Measurements from ENCODE around the gene FLNC. TPM values are rescaled to one million over a fixed set of nuclear protein-coding genes. Genes with fewer than 3 reads are reported as not detected.
A peak's percentile ranks its signal among the peaks of the same experiment; 100 is the strongest.

Gene FLNC
- total and polyA plus RNA-seq, 9 of the 15 experiments (the other 6 are each of a cell fraction or from before 2014, with no cell fraction given), result 0.90 to 155 (median 28.8) TPM

DNA sequence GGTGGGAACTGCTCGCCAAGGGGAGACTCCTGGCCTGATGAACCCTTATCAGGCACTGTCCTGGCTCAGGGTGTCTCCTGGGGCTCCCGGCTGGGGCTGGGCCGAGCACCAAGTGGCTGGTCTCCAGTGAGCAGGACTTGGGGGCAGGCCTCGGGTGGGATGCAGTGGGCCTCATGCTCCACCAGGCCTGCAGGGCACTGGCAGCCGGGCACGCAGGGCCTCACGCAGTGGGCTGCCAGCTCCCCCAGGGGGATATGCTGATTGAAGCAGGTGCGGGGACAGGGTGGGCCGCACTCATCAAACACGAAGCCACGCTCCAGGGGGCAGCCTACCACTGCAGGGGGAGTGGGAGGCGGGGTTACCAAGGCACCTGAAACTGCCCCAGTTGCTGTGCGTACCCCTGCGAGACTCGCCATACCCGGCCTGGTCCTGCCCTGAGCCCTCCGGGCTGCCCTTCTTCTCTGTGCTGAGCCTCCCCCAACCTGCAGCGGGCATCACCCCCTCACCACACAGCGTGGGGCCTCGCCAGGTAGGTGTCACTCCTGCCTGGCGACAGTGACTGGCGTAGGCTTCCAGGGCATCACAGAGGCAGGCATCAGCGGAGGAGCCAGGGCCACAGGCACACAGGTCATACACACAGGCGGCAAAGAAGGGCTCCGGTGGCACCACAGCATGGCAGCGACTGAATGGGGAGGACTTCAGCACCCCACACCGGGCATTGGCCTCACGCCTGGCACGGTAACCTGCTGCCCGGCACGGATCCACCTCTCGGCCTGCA lies 47.0 kb downstream of the FLNC start:
- Histone ChIP-seq H2AFZ (ENCODE audit: low read depth, low read length) (no peak overlapping the region), H3K9me3 (replicated peaks; ENCODE audit: control insufficient read depth, insufficient read depth, low read depth, low read length) (no peaks in the 10 kb centered on the region), H4K20me1 (replicated peaks; ENCODE audit: control insufficient read depth, insufficient read depth, low read length) (no peaks in the 10 kb centered on the region; the same call in 1 of the 2 replicates), H3K79me2 (ENCODE audit: control insufficient read depth, insufficient read depth, low read length) (no peaks in the 10 kb centered on the region), H3K27ac (ENCODE audit: extremely low read depth, low read depth, low read length) (no peak overlapping the region), H3K27me3 (ENCODE audit: control insufficient read depth in 2 of 2, insufficient read depth in 2 of 2, low read length in 2 of 2) (no peaks in the 10 kb centered on the region), H3K4me3 (no peak overlapping the region), H3K9me1 (ENCODE audit: control insufficient read depth, insufficient read depth, low read length) (no peaks in the 10 kb centered on the region), H3K4me2 (ENCODE audit: insufficient read depth, low read length) (no peak overlapping the region), H3K9ac (ENCODE audit: insufficient read depth in 1 of 2, low read depth in 2 of 2, low read length in 2 of 2) (peak overlapping the region in 1 of 2 experiments; percentile 65; a peak in 2 of 4 replicates), H3K36me3 (ENCODE audit: control insufficient read depth, insufficient read depth, low read length) (no peaks in the 10 kb centered on the region), H3K4me1 (replicated peaks in 1 of 2; ENCODE audit: control insufficient read depth in 2 of 2, insufficient read depth in 2 of 2, low read length in 2 of 2) (peaks cover 0 to 54% of the 10 kb centered on the region in 2 experiments; a peak in 3 of 5 replicates)
- TF ChIP-seq CBFA2T3 (IDR thresholded peaks at IDR 0.05) (no peak), PCBP1 (IDR thresholded peaks at IDR 0.05; ENCODE audit: low read depth, low read length, poor library complexity, severe bottlenecking) (peak; percentile 29)
- FAIRE-seq (no peak), ATAC-seq (no peak), DNase-seq (ENCODE audit: extremely low read depth in 1 of 4, low spot score in 3 of 4) (no peak)
- BruUV-seq (replicated peaks), result no TSS peak
- 58% methylated on average over 29 of the region's 32 CpGs for WGBS (ENCODE audit: insufficient coverage, low coverage, missing lambda C conversion rate)
- ChIA-PET POLR2A (interaction anchor here (0.7 kb wide), 1 partner anchor 183 kb away, joined by 3 read pairs; no protein-coding TSS in a partner anchor), CTCF (ENCODE audit: low intra/inter-chr PET ratio) (interaction anchor here (4.9 kb wide), 1 partner anchor 449 kb away, joined by 50 read pairs; no protein-coding TSS in a partner anchor)
- intact Hi-C loops (cut with micrococcal nuclease), result no loop called here
- in situ Hi-C loops (cut with MboI), result loop anchor here (5.0 kb wide), 1 partner anchor 400 kb away; the partner anchor contains the start of gene METTL2B

DNA sequence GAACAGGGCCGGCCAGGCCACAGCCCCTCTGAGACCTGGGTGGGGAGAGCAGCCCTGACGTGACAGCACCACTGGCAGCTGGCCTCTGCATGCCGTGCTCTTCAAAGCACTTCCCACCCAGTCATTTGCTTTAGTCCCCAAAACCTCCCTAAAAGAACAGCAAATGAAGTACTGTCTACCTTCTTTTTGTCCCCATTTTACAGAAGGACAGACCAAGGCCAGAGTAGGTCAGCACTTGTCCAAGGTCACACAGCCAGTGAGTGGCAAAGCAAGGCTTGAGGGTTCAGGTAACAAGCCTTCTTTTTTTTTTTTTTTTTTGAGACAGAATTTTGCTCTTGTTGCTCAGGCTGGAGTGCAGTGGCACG lies 47.5 kb downstream of the FLNC start:
- FAIRE-seq (no peak), DNase-seq (ENCODE audit: extremely low read depth in 1 of 4, low spot score in 3 of 4) (no peak), ATAC-seq (no peak)
- WGBS (ENCODE audit: insufficient coverage, low coverage, missing lambda C conversion rate), result 41% methylated on average over 4 of the region's 4 CpGs
- Histone ChIP-seq H3K4me3 (no peak overlapping the region), H3K9me1 (ENCODE audit: control insufficient read depth, insufficient read depth, low read length) (no peaks in the 10 kb centered on the region), H3K4me2 (ENCODE audit: insufficient read depth, low read length) (no peak overlapping the region), H3K9me3 (replicated peaks; ENCODE audit: control insufficient read depth, insufficient read depth, low read depth, low read length) (no peaks in the 10 kb centered on the region), H3K4me1 (replicated peaks in 1 of 2; ENCODE audit: control insufficient read depth in 2 of 2, insufficient read depth in 2 of 2, low read length in 2 of 2) (peaks cover 0 to 50% of the 10 kb centered on the region in 2 experiments; a peak in 3 of 5 replicates), H3K79me2 (ENCODE audit: control insufficient read depth, insufficient read depth, low read length) (no peaks in the 10 kb centered on the region), H3K9ac (ENCODE audit: insufficient read depth in 1 of 2, low read depth in 2 of 2, low read length in 2 of 2) (peak overlapping the region in 1 of 2 experiments; percentile 39; a peak in 2 of 4 replicates), H2AFZ (ENCODE audit: low read depth, low read length) (no peak overlapping the region), H4K20me1 (replicated peaks; ENCODE audit: control insufficient read depth, insufficient read depth, low read length) (no peaks in the 10 kb centered on the region; the same call in 1 of the 2 replicates), H3K27ac (ENCODE audit: extremely low read depth, low read depth, low read length) (no peak overlapping the region), H3K27me3 (ENCODE audit: control insufficient read depth in 2 of 2, insufficient read depth in 2 of 2, low read length in 2 of 2) (no peaks in the 10 kb centered on the region), H3K36me3 (ENCODE audit: control insufficient read depth, insufficient read depth, low read length) (no peaks in the 10 kb centered on the region)
- CTCF ChIA-PET (ENCODE audit: low intra/inter-chr PET ratio), result interaction anchor here (3.6 to 4.9 kb wide), 2 partner anchors 14 to 450 kb away, joined by 20 to 50 read pairs; no protein-coding TSS in a partner anchor
- BruUV-seq (replicated peaks), result no TSS peak
- POLR2A ChIA-PET, result interaction anchor here (0.5 kb wide), 1 partner anchor 51 kb away, joined by 3 read pairs; no protein-coding TSS in a partner anchor
- intact Hi-C loops (cut with micrococcal nuclease) (no loop called here), in situ Hi-C loops (cut with MboI) (loop anchor here (5.0 kb wide), 1 partner anchor 400 kb away; the partner anchor contains the start of gene METTL2B)
- TF ChIP-seq, protein P1, sequence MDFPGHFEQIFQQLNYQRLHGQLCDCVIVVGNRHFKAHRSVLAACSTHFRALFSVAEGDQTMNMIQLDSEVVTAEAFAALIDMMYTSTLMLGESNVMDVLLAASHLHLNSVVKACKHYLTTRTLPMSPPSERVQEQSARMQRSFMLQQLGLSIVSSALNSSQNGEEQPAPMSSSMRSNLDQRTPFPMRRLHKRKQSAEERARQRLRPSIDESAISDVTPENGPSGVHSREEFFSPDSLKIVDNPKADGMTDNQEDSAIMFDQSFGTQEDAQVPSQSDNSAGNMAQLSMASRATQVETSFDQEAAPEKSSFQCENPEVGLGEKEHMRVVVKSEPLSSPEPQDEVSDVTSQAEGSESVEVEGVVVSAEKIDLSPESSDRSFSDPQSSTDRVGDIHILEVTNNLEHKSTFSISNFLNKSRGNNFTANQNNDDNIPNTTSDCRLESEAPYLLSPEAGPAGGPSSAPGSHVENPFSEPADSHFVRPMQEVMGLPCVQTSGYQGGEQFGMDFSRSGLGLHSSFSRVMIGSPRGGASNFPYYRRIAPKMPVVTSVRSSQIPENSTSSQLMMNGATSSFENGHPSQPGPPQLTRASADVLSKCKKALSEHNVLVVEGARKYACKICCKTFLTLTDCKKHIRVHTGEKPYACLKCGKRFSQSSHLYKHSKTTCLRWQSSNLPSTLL (IDR thresholded peaks at IDR 0.05), result no peak
- no peak for TF ChIP-seq CXXC5 (CRISPR knock-in tag; IDR thresholded peaks at IDR 0.05)
- TF ChIP-seq KDM1A (IDR thresholded peaks at IDR 0.05), result peak; percentile 16 to 51; a peak in 2 of 4 replicates
- TF ChIP-seq, protein P2, sequence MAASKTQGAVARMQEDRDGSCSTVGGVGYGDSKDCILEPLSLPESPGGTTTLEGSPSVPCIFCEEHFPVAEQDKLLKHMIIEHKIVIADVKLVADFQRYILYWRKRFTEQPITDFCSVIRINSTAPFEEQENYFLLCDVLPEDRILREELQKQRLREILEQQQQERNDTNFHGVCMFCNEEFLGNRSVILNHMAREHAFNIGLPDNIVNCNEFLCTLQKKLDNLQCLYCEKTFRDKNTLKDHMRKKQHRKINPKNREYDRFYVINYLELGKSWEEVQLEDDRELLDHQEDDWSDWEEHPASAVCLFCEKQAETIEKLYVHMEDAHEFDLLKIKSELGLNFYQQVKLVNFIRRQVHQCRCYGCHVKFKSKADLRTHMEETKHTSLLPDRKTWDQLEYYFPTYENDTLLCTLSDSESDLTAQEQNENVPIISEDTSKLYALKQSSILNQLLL (CRISPR knock-in tag; IDR thresholded peaks at IDR 0.05; ENCODE audit: borderline replicate concordance), result no peak
- TF ChIP-seq BCOR (IDR thresholded peaks at IDR 0.05), result peak; percentile 79
- TF ChIP-seq SMARCA5 (IDR thresholded peaks at IDR 0.05), result 0 out of 2 replicates have a peak, but pooled peaks have one; percentile 42
- TF ChIP-seq HDAC2 (IDR thresholded peaks at IDR 0.05), result 0 out of 2 replicates have a peak, but pooled peaks have one; percentile 34
- no peak for TF ChIP-seq THRAP3 (IDR thresholded peaks at IDR 0.05; ENCODE audit: borderline replicate concordance)
- no peak for TF ChIP-seq POLR2AphosphoS5 (IDR thresholded peaks at IDR 0.05; ENCODE audit: control insufficient read depth, insufficient read depth, low read depth, low read length)
